ENCODE results near the gene RHBDL1. TPM values are rescaled to one million over a fixed set of nuclear protein-coding genes. Genes with fewer than 3 reads are reported as not detected.
A peak's percentile ranks its signal among the peaks of the same experiment; 100 is the strongest.

Gene RHBDL1
- total RNA-seq, 1 experiment from 2014 or later = 1.5 TPM

DNA sequence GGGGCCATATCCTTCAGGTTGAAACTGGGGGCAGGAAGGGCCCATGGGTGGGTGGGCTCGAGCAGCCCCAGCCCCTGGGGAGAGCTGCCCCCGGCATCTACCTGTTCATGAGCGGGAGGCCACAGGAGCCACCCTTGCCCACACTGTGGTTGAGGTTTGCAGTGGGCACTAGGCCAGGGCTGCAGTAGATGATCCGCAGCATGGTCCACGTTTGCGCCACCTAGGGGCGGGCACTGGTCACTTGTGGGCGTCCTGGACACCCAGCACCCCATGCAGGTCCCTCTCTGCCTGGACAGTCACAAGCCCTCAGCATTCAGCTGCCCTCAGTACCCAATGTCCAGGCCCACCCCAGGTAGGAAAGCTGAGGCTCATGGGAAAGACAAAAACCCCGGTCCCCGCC, 10.5 kb downstream of the RHBDL1 start:
- POLR2A ChIA-PET (ENCODE audit: low non-redundant PET) = no interaction called here
- H3K27me3 ChIP-seq (replicated peaks; ENCODE audit: insufficient read depth, low read depth, low read length, poor library complexity) = no peaks in the 10 kb centered on the region
- no peak for DNase-seq (ENCODE audit: low spot score)
- CTCF ChIA-PET = no interaction called here
- H3K9me3 ChIP-seq (ENCODE audit: low read depth, low read length, poor library complexity, severe bottlenecking) = no peaks in the 10 kb centered on the region
- TF ChIP-seq EZH2 (IDR thresholded peaks at IDR 0.05; ENCODE audit: borderline replicate concordance, low read depth, low read length, poor library complexity, severe bottlenecking) (no peak), CTCF (conservative IDR thresholded peaks at IDR 0.05; ENCODE audit: low read depth, low read length) (peak; percentile 64)
- peaks cover 27% of the 10 kb centered on the region for H3K36me3 ChIP-seq (ENCODE audit: insufficient read depth, low read length, poor library complexity, severe bottlenecking)
- H3K4me3 ChIP-seq (ENCODE audit: low read depth, low read length, poor library complexity, severe bottlenecking) = no peak overlapping the region
- no TSS peak for BruUV-seq (replicated peaks)
- H3K4me1 ChIP-seq (ENCODE audit: insufficient read depth, low read length, poor library complexity, severe bottlenecking) = peaks cover 31% of the 10 kb centered on the region
- intact Hi-C loops (cut with micrococcal nuclease; ENCODE audit: unreplicated experiment) = loop anchor here (5.0 kb wide), 1 partner anchor 294 kb away; no protein-coding TSS in a partner anchor
- no peak overlapping the region for H3K27ac ChIP-seq (ENCODE audit: low read depth, low read length, poor library complexity, severe bottlenecking)

- CTCF ChIA-PET = interaction anchor here (0.6 kb wide), 1 partner anchor 35 kb away, joined by 3 read pairs; no protein-coding TSS in a partner anchor
- POLR2A ChIA-PET (ENCODE audit: low non-redundant PET) = no interaction called here
- TF ChIP-seq CTCF (conservative IDR thresholded peaks at IDR 0.05; ENCODE audit: low read depth, low read length) (no peak), EZH2 (IDR thresholded peaks at IDR 0.05; ENCODE audit: borderline replicate concordance, low read depth, low read length, poor library complexity, severe bottlenecking) (no peak)
- Histone ChIP-seq H3K4me1 (ENCODE audit: insufficient read depth, low read length, poor library complexity, severe bottlenecking) (peaks cover 24% of the 10 kb centered on the region), H3K27ac (ENCODE audit: low read depth, low read length, poor library complexity, severe bottlenecking) (no peak overlapping the region), H3K4me3 (ENCODE audit: low read depth, low read length, poor library complexity, severe bottlenecking) (no peak overlapping the region), H3K9me3 (ENCODE audit: low read depth, low read length, poor library complexity, severe bottlenecking) (no peaks in the 10 kb centered on the region), H3K27me3 (replicated peaks; ENCODE audit: insufficient read depth, low read depth, low read length, poor library complexity) (no peaks in the 10 kb centered on the region), H3K36me3 (ENCODE audit: insufficient read depth, low read length, poor library complexity, severe bottlenecking) (peaks cover 21% of the 10 kb centered on the region)
- intact Hi-C loops (cut with micrococcal nuclease; ENCODE audit: unreplicated experiment) = loop anchor here (5.0 kb wide), 1 partner anchor 294 kb away; no protein-coding TSS in a partner anchor
- BruUV-seq (replicated peaks) = no TSS peak
- no peak for DNase-seq (ENCODE audit: low spot score)
These were observed 11.2 kb downstream of the RHBDL1 start for GRCh38 chr16:686459-687260.

- intact Hi-C loops (cut with micrococcal nuclease; ENCODE audit: unreplicated experiment) = loop anchor here (5.0 kb wide), 1 partner anchor 295 kb away; no protein-coding TSS in a partner anchor
- TF ChIP-seq CTCF (conservative IDR thresholded peaks at IDR 0.05; ENCODE audit: low read depth, low read length) = no peak
- TF ChIP-seq EZH2 (IDR thresholded peaks at IDR 0.05; ENCODE audit: borderline replicate concordance, low read depth, low read length, poor library complexity, severe bottlenecking) = no peak
- POLR2A ChIA-PET (ENCODE audit: low non-redundant PET) = no interaction called here
- Histone ChIP-seq H3K36me3 (ENCODE audit: insufficient read depth, low read length, poor library complexity, severe bottlenecking) (peaks cover 13% of the 10 kb centered on the region), H3K4me3 (ENCODE audit: low read depth, low read length, poor library complexity, severe bottlenecking) (no peak overlapping the region), H3K27me3 (replicated peaks; ENCODE audit: insufficient read depth, low read depth, low read length, poor library complexity) (peaks cover 2% of the 10 kb centered on the region), H3K9me3 (ENCODE audit: low read depth, low read length, poor library complexity, severe bottlenecking) (no peaks in the 10 kb centered on the region), H3K4me1 (ENCODE audit: insufficient read depth, low read length, poor library complexity, severe bottlenecking) (peaks cover 18% of the 10 kb centered on the region), H3K27ac (ENCODE audit: low read depth, low read length, poor library complexity, severe bottlenecking) (no peak overlapping the region)
- CTCF ChIA-PET = no interaction called here
- no TSS peak for BruUV-seq (replicated peaks)
- DNase-seq (ENCODE audit: low spot score) = no peak
These were observed 12.0 kb downstream of the RHBDL1 start for GRCh38 chr16:687499-687898.
